ENCODE results near the gene NOC4L. TPM values are rescaled to one million over a fixed set of nuclear protein-coding genes. Genes with fewer than 3 reads are reported as not detected.
"Not testable (repeated sequence)": the region's sequence is repeated elsewhere in the genome, so short reads cannot be mapped to it uniquely, and the experiment has no call there.

NOC4L gene
- total RNA-seq, 1 donor from 2014 or later, result 16.5 TPM

GRCh38 chr12:132147423-132148367, 3.4 kb downstream of the NOC4L start:
- no peak for FAIRE-seq

GRCh38 chr12:132148368-132149045, 4.2 kb downstream of the NOC4L start:
- no peak for TF ChIP-seq CTCF (IDR thresholded peaks at IDR 0.05; ENCODE audit: insufficient read depth, low read depth, low read length)
- no peak for TF ChIP-seq EZH2 (IDR thresholded peaks at IDR 0.05; ENCODE audit: insufficient read depth, low read length)
- H3K4me1 Mint-ChIP-seq (ENCODE audit: low read depth, unreplicated experiment), result peaks cover 3% of the 10 kb centered on the region
- Histone ChIP-seq H3K9me3 (ENCODE audit: insufficient read depth, low read depth, low read length) (no peaks in the 10 kb centered on the region), H2AFZ (ENCODE audit: low read depth, low read length) (no peak overlapping the region), H4K20me1 (ENCODE audit: insufficient read depth, low read length) (peaks cover 38% of the 10 kb centered on the region), H3K36me3 (ENCODE audit: insufficient read depth, low read length) (no peaks in the 10 kb centered on the region), H3K79me2 (ENCODE audit: insufficient read depth, low read length) (peaks cover 42% of the 10 kb centered on the region), H3K4me3 (ENCODE audit: insufficient read depth, low read depth, low read length) (no peak overlapping the region), H3K9ac (ENCODE audit: low read length) (no peak overlapping the region), H3K4me1 (ENCODE audit: insufficient read depth, low read length) (peaks cover 7% of the 10 kb centered on the region), H3K27me3 (ENCODE audit: insufficient read depth, low read length) (no peaks in the 10 kb centered on the region), H3K27ac (ENCODE audit: low read depth, low read length) (no peak overlapping the region), H3K4me2 (ENCODE audit: low read length) (no peak overlapping the region)
- DNase-seq (ENCODE audit: low read depth) (no peak), FAIRE-seq (no peak)
- H3K27ac Mint-ChIP-seq (ENCODE audit: unreplicated experiment), result no peak overlapping the region
- H3K36me3 Mint-ChIP-seq (ENCODE audit: low read depth, unreplicated experiment), result no peaks in the 10 kb centered on the region
- H3K9me3 Mint-ChIP-seq (ENCODE audit: unreplicated experiment), result no peaks in the 10 kb centered on the region
- H3K4me3 Mint-ChIP-seq (ENCODE audit: unreplicated experiment), result no peak overlapping the region
- H3K27me3 Mint-ChIP-seq (ENCODE audit: low read depth, unreplicated experiment), result no peaks in the 10 kb centered on the region

More at GRCh38 chr12:132147423-132148367, 3.4 kb downstream of the NOC4L start:
- no peaks in the 10 kb centered on the region for H3K27me3 Mint-ChIP-seq (ENCODE audit: low read depth, unreplicated experiment)
- Histone ChIP-seq H3K9ac (ENCODE audit: low read length) (no peak overlapping the region), H2AFZ (ENCODE audit: low read depth, low read length) (no peak overlapping the region), H3K79me2 (ENCODE audit: insufficient read depth, low read length) (peaks cover 50% of the 10 kb centered on the region), H3K27ac (ENCODE audit: low read depth, low read length) (no peak overlapping the region), H3K4me3 (ENCODE audit: insufficient read depth, low read depth, low read length) (no peak overlapping the region), H3K36me3 (ENCODE audit: insufficient read depth, low read length) (no peaks in the 10 kb centered on the region), H3K4me2 (ENCODE audit: low read length) (no peak overlapping the region), H4K20me1 (ENCODE audit: insufficient read depth, low read length) (peaks cover 40% of the 10 kb centered on the region), H3K27me3 (ENCODE audit: insufficient read depth, low read length) (no peaks in the 10 kb centered on the region), H3K4me1 (ENCODE audit: insufficient read depth, low read length) (peaks cover 15% of the 10 kb centered on the region), H3K9me3 (ENCODE audit: insufficient read depth, low read depth, low read length) (no peaks in the 10 kb centered on the region)
- H3K9me3 Mint-ChIP-seq (ENCODE audit: unreplicated experiment), result no peaks in the 10 kb centered on the region
- H3K4me1 Mint-ChIP-seq (ENCODE audit: low read depth, unreplicated experiment), result peaks cover 5% of the 10 kb centered on the region
- no peak for DNase-seq (ENCODE audit: low read depth)
- no peak overlapping the region for H3K27ac Mint-ChIP-seq (ENCODE audit: unreplicated experiment)
- TF ChIP-seq EZH2 (IDR thresholded peaks at IDR 0.05; ENCODE audit: insufficient read depth, low read length) (no peak), CTCF (IDR thresholded peaks at IDR 0.05; ENCODE audit: insufficient read depth, low read depth, low read length) (no peak)
- H3K36me3 Mint-ChIP-seq (ENCODE audit: low read depth, unreplicated experiment), result peaks cover 3% of the 10 kb centered on the region
- H3K4me3 Mint-ChIP-seq (ENCODE audit: unreplicated experiment), result no peak overlapping the region

- not testable (repeated sequence) for H3K27me3 Mint-ChIP-seq (ENCODE audit: low read depth, unreplicated experiment)
These were observed 5.3 kb downstream of the NOC4L start for GRCh38 chr12:132149526-132149925.

More at GRCh38 chr12:132149526-132149925, 5.3 kb downstream of the NOC4L start:
- not testable (repeated sequence) for H3K27ac Mint-ChIP-seq (ENCODE audit: unreplicated experiment); H3K9me3 Mint-ChIP-seq (ENCODE audit: unreplicated experiment); DNase-seq (ENCODE audit: low read depth); FAIRE-seq; H3K4me2 ChIP-seq (ENCODE audit: low read length); H3K9me3 ChIP-seq (ENCODE audit: insufficient read depth, low read depth, low read length); H2AFZ ChIP-seq (ENCODE audit: low read depth, low read length); H3K4me3 Mint-ChIP-seq (ENCODE audit: unreplicated experiment); H3K9ac ChIP-seq (ENCODE audit: low read length); H3K36me3 Mint-ChIP-seq (ENCODE audit: low read depth, unreplicated experiment); H3K4me1 ChIP-seq (ENCODE audit: insufficient read depth, low read length); H3K4me3 ChIP-seq (ENCODE audit: insufficient read depth, low read depth, low read length); H3K4me1 Mint-ChIP-seq (ENCODE audit: low read depth, unreplicated experiment); H3K36me3 ChIP-seq (ENCODE audit: insufficient read depth, low read length); H3K27ac ChIP-seq (ENCODE audit: low read depth, low read length); H3K27me3 ChIP-seq (ENCODE audit: insufficient read depth, low read length)
- Histone ChIP-seq H3K79me2 (ENCODE audit: insufficient read depth, low read length) (peaks cover 37% of the 10 kb centered on the region), H4K20me1 (ENCODE audit: insufficient read depth, low read length) (peaks cover 49% of the 10 kb centered on the region)
